ENCODE measurements around the gene NFXL1.

The NFXL1 gene

DNA sequence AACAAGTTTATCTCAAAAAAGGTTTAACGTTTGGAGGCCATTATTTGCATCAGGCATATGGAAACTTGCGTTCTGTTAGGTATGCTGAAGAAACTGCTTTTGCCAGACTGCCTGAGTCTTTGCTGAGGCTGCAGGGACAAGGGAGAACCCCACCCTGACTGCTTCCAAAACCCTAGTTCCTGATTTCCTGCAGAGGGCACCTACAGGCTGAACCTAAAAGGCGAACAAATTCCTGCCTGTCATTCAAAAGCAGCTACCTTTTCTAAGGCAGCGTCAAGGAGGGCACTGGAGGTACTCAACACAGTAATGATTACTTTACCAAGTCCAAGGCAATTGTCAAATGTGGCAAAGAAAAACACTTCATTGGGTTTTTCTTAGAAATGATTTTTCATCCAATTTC lies 75.9 kb downstream of the NFXL1 start:
- no peak for FAIRE-seq
- no peak for TF ChIP-seq SPI1 (IDR thresholded peaks at IDR 0.05; ENCODE audit: low read depth, low read length)

DNA sequence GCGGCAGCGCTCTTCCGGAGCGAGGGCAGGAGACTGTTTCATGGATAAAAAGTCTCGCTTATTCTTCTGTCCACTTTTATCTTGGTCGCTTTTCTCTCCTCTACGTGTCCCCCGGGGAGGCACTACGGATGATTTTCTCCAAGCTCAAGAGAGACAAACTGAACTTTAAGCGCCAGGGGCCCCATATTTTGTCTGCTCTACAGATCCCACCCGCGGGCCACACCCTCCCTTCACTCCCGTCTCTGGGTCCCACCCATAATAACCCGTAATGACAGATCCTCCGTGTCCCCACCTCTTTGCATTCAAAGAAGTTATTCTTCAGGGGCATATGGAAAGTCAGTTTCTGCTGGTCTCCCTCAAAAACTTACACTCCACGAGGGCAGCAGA lies 76.5 kb downstream of the NFXL1 start, which contains the start of gene CORIN:
Gene CORIN (minus strand): TSS at position 160 of the 387 bp plus-strand sequence. CDS start 118 bp downstream, at position 42.
- no peak for TF ChIP-seq POLR2A (IDR thresholded peaks at IDR 0.05; ENCODE audit: low read depth, low read length)
- no peak for TF ChIP-seq TAF1 (IDR thresholded peaks at IDR 0.05; ENCODE audit: low read depth, low read length)
- no peak for TF ChIP-seq POU2F2 (IDR thresholded peaks at IDR 0.05; ENCODE audit: low read depth, low read length)
- TF ChIP-seq POLR2AphosphoS5 (IDR thresholded peaks at IDR 0.05; ENCODE audit: low read depth, low read length), result no peak
- TF ChIP-seq SPI1 (IDR thresholded peaks at IDR 0.05; ENCODE audit: low read depth, low read length), result no peak
- TF ChIP-seq PAX5 (IDR thresholded peaks at IDR 0.05; ENCODE audit: insufficient read depth, low read length, severe bottlenecking), result no peak
- DNase-seq (ENCODE audit: insufficient read length, low spot score) (no peak), FAIRE-seq (no peak)

More for the DNA sequence above, 75.9 kb downstream of the NFXL1 start:
- DNase-seq (ENCODE audit: insufficient read length, low spot score), result no peak

DNA sequence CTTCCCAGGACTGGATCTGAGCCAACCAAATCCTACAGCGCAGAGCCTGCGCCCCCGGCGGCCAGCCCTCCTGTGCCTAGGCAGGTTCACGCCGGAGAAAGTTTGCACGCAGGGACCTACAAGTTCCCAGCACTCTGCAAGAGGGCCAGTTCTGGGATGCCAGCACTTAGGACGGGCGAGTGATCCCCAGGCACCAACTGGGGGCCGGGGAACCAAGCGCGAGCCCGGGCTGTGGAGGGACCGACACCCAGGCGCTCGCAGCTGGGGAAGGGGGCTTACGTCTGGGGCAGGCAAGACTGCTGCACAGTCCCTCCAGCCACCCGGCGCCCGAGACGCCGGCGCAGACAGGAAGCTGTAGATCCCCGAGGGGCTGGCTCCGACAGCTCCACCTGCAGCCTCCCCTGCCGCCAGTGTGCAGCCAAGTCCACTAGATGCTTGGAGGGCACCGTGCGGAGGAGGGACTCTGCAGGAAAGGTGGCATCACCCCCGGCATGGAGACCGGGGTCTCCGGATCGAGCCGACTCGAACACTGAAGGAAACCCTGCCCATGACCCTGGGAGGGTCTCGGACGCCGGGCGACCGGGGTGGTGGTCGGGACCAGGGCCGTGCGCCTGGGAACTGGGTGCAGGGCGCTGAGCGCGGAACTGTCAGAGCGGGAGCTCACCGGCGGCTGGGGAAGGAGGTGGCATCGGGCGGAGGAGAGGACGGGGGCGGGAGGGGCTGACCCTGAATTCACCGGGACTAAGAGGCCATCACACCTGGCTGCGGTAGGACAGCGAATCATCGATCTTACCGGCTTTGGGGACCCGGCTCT lies 77.1 kb downstream of the NFXL1 start:
- peak; percentile 69 for FAIRE-seq
- TF ChIP-seq POU2F2 (IDR thresholded peaks at IDR 0.05; ENCODE audit: low read depth, low read length) (no peak), TAF1 (IDR thresholded peaks at IDR 0.05; ENCODE audit: low read depth, low read length) (no peak), SPI1 (IDR thresholded peaks at IDR 0.05; ENCODE audit: low read depth, low read length) (no peak), PAX5 (IDR thresholded peaks at IDR 0.05; ENCODE audit: insufficient read depth, low read length, severe bottlenecking) (no peak), POLR2AphosphoS5 (IDR thresholded peaks at IDR 0.05; ENCODE audit: low read depth, low read length) (no peak), POLR2A (IDR thresholded peaks at IDR 0.05; ENCODE audit: low read depth, low read length) (no peak)
- DNase-seq (ENCODE audit: insufficient read length, low spot score), result peak; percentile 32

DNA sequence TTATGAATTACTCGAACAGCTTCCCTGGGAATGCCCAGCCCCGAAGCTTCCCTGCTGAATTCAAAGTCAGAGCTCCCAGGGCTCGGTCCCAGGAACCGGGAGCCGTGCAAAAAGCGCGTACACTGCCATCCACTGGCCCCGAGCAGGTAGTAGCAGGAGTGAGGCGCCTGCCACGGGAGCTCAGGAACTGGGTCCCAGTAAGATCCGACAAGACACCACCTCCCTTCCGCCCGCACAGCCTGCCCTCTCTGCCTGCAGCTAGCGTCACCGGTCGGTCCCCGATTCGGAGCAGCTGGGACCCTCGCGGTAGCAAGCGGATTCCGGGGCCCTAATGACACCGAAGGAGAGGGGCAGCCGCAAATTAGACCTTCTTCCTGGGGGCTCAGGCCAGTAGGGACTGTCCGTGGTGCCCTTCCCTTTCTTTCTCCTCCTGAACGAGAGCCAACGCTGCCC lies 77.7 kb downstream of the NFXL1 start:
- TF ChIP-seq POLR2A (IDR thresholded peaks at IDR 0.05; ENCODE audit: low read depth, low read length) (no peak), SPI1 (IDR thresholded peaks at IDR 0.05; ENCODE audit: low read depth, low read length) (no peak), POLR2AphosphoS5 (IDR thresholded peaks at IDR 0.05; ENCODE audit: low read depth, low read length) (no peak), PAX5 (IDR thresholded peaks at IDR 0.05; ENCODE audit: insufficient read depth, low read length, severe bottlenecking) (no peak), TAF1 (IDR thresholded peaks at IDR 0.05; ENCODE audit: low read depth, low read length) (no peak), POU2F2 (IDR thresholded peaks at IDR 0.05; ENCODE audit: low read depth, low read length) (no peak)
- DNase-seq (ENCODE audit: insufficient read length, low spot score) (peak; percentile 56), FAIRE-seq (peak; percentile 86)

DNA sequence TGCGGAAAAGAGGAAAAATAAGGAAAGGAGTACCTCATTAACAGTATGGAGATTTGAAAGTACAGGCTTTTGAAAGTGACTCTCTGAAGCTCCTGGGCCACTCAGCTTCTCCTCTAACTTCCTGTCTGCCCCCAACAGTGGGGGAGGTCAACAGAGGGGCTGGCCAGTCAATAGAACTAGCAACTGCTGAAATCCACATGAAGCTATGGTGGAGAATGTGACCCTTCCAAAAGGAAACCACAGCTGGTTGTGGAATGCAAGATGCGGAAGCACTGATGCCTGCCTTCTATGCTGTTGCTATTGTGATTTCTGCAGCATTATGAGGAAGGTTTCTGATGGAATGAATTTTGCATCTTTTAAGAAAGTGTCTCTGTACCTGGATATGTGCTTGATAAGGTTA lies 78.9 kb downstream of the NFXL1 start:
- TF ChIP-seq POLR2AphosphoS5 (IDR thresholded peaks at IDR 0.05; ENCODE audit: low read depth, low read length), result no peak
- no peak for TF ChIP-seq TAF1 (IDR thresholded peaks at IDR 0.05; ENCODE audit: low read depth, low read length)
- no peak for TF ChIP-seq POLR2A (IDR thresholded peaks at IDR 0.05; ENCODE audit: low read depth, low read length)
- TF ChIP-seq POU2F2 (IDR thresholded peaks at IDR 0.05; ENCODE audit: low read depth, low read length), result no peak
- no peak for TF ChIP-seq SPI1 (IDR thresholded peaks at IDR 0.05; ENCODE audit: low read depth, low read length)
- no peak for TF ChIP-seq PAX5 (IDR thresholded peaks at IDR 0.05; ENCODE audit: insufficient read depth, low read length, severe bottlenecking)
- no peak for FAIRE-seq
- DNase-seq (ENCODE audit: insufficient read length, low spot score), result no peak

DNA sequence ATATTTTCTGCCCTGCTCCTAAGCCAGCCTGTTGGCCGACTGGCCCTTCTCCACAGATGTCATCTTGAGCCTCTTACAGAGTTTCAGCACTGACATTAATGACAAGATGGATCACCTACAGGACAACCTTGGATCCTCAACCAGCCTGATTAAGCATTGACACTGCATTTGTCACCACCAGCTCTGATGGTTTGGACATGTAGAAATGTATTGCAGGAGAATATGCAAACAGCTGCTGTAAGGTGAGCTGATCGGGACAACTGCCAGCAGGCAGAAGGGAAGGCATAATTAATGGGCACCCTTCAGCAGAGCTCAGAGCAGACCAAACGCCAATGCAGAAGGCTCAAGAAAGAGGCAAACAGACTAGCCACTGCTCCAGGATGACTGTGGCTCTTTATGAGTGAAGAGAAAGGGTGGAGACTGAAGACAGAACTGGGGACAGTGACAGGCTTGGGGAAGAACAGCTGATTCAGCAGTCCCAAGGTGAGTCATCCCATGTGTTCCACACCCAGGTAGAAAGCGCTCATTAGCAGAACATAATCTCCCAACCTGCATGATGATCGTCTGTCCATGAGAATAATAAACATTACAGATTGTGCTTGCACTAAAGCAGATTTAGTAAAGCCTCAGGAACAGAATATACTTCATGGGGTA lies 83.2 kb downstream of the NFXL1 start:
- DNase-seq (ENCODE audit: insufficient read length, low spot score) (no peak), FAIRE-seq (no peak)
- TF ChIP-seq POLR2A (IDR thresholded peaks at IDR 0.05; ENCODE audit: low read depth, low read length), result no peak
- TF ChIP-seq POU2F2 (IDR thresholded peaks at IDR 0.05; ENCODE audit: low read depth, low read length), result no peak
- no peak for TF ChIP-seq POLR2AphosphoS5 (IDR thresholded peaks at IDR 0.05; ENCODE audit: low read depth, low read length)
- TF ChIP-seq TAF1 (IDR thresholded peaks at IDR 0.05; ENCODE audit: low read depth, low read length), result no peak
- TF ChIP-seq PAX5 (IDR thresholded peaks at IDR 0.05; ENCODE audit: insufficient read depth, low read length, severe bottlenecking), result no peak
- no peak for TF ChIP-seq SPI1 (IDR thresholded peaks at IDR 0.05; ENCODE audit: low read depth, low read length)

DNA sequence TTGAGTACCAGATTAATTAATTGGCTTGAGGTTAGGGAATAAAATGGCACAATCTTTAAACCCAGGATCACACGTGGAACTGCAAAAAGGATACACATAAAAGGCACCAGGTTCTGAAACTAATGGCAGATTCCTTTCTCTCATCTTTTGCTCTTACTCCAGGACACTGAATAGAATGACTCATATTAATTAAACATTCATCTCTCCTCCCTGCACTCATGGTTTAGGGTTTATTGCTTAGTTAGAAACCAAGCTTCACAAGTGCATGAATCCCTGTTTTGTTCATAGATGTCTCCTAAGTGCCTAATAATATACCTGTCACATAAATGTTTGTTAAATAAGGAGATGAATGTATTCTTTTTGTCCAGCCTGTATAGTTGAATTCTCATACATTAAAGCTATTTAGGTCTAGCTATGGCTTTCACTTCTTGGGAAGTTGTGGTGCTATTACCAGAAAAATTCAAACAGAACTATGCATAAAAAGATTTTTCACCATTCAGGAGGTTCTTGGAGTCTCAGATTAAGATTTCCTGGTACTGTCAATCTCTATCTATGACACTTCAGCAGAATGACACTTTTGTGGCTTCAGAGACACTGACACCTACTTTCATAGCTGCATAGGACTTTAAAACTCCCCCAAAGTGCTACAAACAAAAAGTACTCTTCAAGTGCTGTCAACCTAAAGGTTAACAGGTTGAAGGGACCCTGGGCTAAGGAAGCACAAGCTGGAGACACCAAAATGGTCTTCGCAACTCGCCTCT lies 83.9 kb downstream of the NFXL1 start:
- DNase-seq (ENCODE audit: insufficient read length, low spot score), result no peak
- no peak for TF ChIP-seq TAF1 (IDR thresholded peaks at IDR 0.05; ENCODE audit: low read depth, low read length)
- no peak for TF ChIP-seq POLR2AphosphoS5 (IDR thresholded peaks at IDR 0.05; ENCODE audit: low read depth, low read length)
- no peak for TF ChIP-seq PAX5 (IDR thresholded peaks at IDR 0.05; ENCODE audit: insufficient read depth, low read length, severe bottlenecking)
- TF ChIP-seq POLR2A (IDR thresholded peaks at IDR 0.05; ENCODE audit: low read depth, low read length), result no peak
- TF ChIP-seq POU2F2 (IDR thresholded peaks at IDR 0.05; ENCODE audit: low read depth, low read length), result no peak
- no peak for TF ChIP-seq SPI1 (IDR thresholded peaks at IDR 0.05; ENCODE audit: low read depth, low read length)
- no peak for FAIRE-seq

DNA sequence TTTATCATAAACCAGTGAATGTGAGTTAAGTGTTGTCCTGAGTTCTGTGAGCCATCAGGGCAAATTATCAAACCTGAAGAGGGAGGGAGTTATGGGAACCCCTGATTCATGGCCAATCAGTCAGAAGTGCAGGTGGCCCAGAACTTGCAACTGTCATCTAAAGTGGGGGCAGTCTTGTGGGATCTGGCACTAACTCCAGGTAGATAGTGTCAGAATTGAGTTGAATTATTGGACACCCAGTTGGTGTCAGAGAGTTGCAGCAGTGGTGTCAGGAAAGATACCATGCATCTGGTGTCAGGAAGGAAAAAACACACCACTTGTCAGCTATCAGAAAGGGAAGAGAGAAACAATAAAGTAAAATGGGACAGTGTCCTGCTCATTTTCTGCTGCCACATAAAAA lies 84.9 kb downstream of the NFXL1 start:
- TF ChIP-seq POLR2A (IDR thresholded peaks at IDR 0.05; ENCODE audit: low read depth, low read length) (no peak), POLR2AphosphoS5 (IDR thresholded peaks at IDR 0.05; ENCODE audit: low read depth, low read length) (no peak), POU2F2 (IDR thresholded peaks at IDR 0.05; ENCODE audit: low read depth, low read length) (no peak)
- DNase-seq (ENCODE audit: insufficient read length, low spot score) (no peak), FAIRE-seq (no peak)

DNA sequence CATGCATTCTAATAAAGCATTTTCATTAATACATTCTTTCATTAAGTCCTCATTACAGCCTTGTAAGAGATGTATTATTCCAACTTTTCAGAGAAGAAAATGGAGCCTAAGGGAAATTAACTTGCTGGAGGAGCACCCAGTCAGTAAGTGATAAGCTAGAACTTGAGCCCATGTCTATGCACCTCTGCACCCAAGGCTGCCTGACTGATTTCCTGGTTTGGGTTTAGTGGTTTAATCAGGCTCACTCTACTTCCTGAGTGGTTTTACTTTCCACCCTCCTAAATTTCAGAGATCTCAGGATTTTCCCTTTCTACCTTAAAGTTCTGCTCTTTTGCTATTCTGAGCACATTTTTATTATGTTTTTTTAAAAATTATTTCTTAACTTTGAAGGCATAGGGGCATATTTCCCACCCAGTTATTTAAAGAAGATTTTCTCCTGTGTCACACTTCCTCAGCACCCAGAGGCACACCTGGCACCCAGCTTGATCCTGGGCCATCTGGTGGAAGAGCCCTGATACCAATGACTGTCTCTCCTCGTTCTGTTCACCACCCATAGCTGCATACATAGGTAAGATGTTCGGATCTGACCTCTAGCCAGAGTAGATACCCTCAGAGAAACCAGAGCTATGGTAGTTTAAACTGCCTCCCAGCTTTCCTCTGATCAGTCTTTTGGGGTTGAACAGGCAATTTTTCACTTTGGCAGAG lies 86.9 kb downstream of the NFXL1 start:
- DNase-seq (ENCODE audit: insufficient read length, low spot score) (no peak), FAIRE-seq (no peak)
- TF ChIP-seq POLR2AphosphoS5 (IDR thresholded peaks at IDR 0.05; ENCODE audit: low read depth, low read length) (no peak), SPI1 (IDR thresholded peaks at IDR 0.05; ENCODE audit: low read depth, low read length) (no peak), POU2F2 (IDR thresholded peaks at IDR 0.05; ENCODE audit: low read depth, low read length) (no peak), POLR2A (IDR thresholded peaks at IDR 0.05; ENCODE audit: low read depth, low read length) (no peak), PAX5 (IDR thresholded peaks at IDR 0.05; ENCODE audit: insufficient read depth, low read length, severe bottlenecking) (no peak), TAF1 (IDR thresholded peaks at IDR 0.05; ENCODE audit: low read depth, low read length) (no peak)

Measured in GM12891 (cell line).